ENCODE data around the gene PHACTR2.
"Not testable (repeated sequence)": the region's sequence is repeated elsewhere in the genome, so short reads cannot be mapped to it uniquely, and the experiment has no call there.

The PHACTR2 gene

GRCh38 chr6:143698759-143699429 is 21.1 kb downstream of the PHACTR2 start:
- DNase-seq (ENCODE audit: low read depth, low spot score) = no peak

- DNase-seq (ENCODE audit: low read depth, low spot score) = no peak
Measured at GRCh38 chr6:143699430-143699825, 21.7 kb downstream of the PHACTR2 start.

GRCh38 chr6:143700684-143701348 is 23.1 kb downstream of the PHACTR2 start:
- peak; percentile 90 for DNase-seq (ENCODE audit: low read depth, low spot score)

GRCh38 chr6:143701349-143702234 is 23.8 kb downstream of the PHACTR2 start:
- no peak for DNase-seq (ENCODE audit: low read depth, low spot score)

- DNase-seq (ENCODE audit: low read depth, low spot score) = no peak
Measured at GRCh38 chr6:143705569-143705968, 27.8 kb downstream of the PHACTR2 start.

GRCh38 chr6:143707697-143708096 is 29.9 kb downstream of the PHACTR2 start:
- DNase-seq (ENCODE audit: low read depth, low spot score) = no peak

GRCh38 chr6:143708889-143709288 is 31.1 kb downstream of the PHACTR2 start:
- no peak for DNase-seq (ENCODE audit: low read depth, low spot score)

- no peak for DNase-seq (ENCODE audit: low read depth, low spot score)
Measured at GRCh38 chr6:143711714-143712113, 33.9 kb downstream of the PHACTR2 start.

GRCh38 chr6:143718472-143718871 is 40.7 kb downstream of the PHACTR2 start:
- no peak for DNase-seq (ENCODE audit: low read depth, low spot score)

GRCh38 chr6:143721642-143722041 is 43.9 kb downstream of the PHACTR2 start:
- no peak for DNase-seq (ENCODE audit: low read depth, low spot score)

GRCh38 chr6:143724876-143725275 is 47.1 kb downstream of the PHACTR2 start:
- DNase-seq (ENCODE audit: low read depth, low spot score) = no peak

- DNase-seq (ENCODE audit: low read depth, low spot score) = no peak
Measured at GRCh38 chr6:143726015-143726647, 48.4 kb downstream of the PHACTR2 start.

GRCh38 chr6:143727035-143727434 is 49.3 kb downstream of the PHACTR2 start:
- no peak for DNase-seq (ENCODE audit: low read depth, low spot score)

- no peak for DNase-seq (ENCODE audit: low read depth, low spot score)
Measured at GRCh38 chr6:143731789-143732188, 54.0 kb downstream of the PHACTR2 start.

- no peak for DNase-seq (ENCODE audit: low read depth, low spot score)
Measured at GRCh38 chr6:143732536-143732935, 54.8 kb downstream of the PHACTR2 start.

- DNase-seq (ENCODE audit: low read depth, low spot score) = no peak
Measured at GRCh38 chr6:143733510-143733909, 55.7 kb downstream of the PHACTR2 start.

- DNase-seq (ENCODE audit: low read depth, low spot score) = no peak
Measured at GRCh38 chr6:143734641-143735063, 56.9 kb downstream of the PHACTR2 start.

GRCh38 chr6:143738072-143738690 is 60.4 kb downstream of the PHACTR2 start:
- not testable (repeated sequence) for DNase-seq (ENCODE audit: low read depth, low spot score)

- no peak for DNase-seq (ENCODE audit: low read depth, low spot score)
Measured at GRCh38 chr6:143739341-143739851, 61.6 kb downstream of the PHACTR2 start.

GRCh38 chr6:143740213-143740612 is 62.4 kb downstream of the PHACTR2 start:
- no peak for DNase-seq (ENCODE audit: low read depth, low spot score)

- no peak for DNase-seq (ENCODE audit: low read depth, low spot score)
Measured at GRCh38 chr6:143741480-143741879, 63.7 kb downstream of the PHACTR2 start.
